Activated CD4-positive, alpha-beta T cell treated with anti-CD3 and anti-CD28 coated beads for 4 hours (primary cell): Measurements from ENCODE around the gene OTUB2.

ENCODE experiments used
- DNase-seq, 2 donors: peaks; one replicate each; pipeline ENCODE4 v3.0.0-alpha.2; 2020

OTUB2 gene

GRCh38 chr14:94026173-94026888 is at the start of gene OTUB2:
Gene OTUB2, plus strand, starts transcription at chr14:94026340. Its CDS starts 198 bp downstream, at chr14:94026538.
- DNase-seq, result peak; percentile 92 to 96

GRCh38 chr14:93976477-93977057 is 49.6 kb upstream of the OTUB2 start, which contains the start of gene ASB2:
Gene ASB2, minus strand, starts transcription at chr14:93976570. Its CDS starts 12,031 bp downstream, at chr14:93964539.
- no peak for DNase-seq

- DNase-seq, result no peak
Measured at GRCh38 chr14:93977171-93977570, 49.0 kb upstream of the OTUB2 start.

- peak; percentile 70 to 79 for DNase-seq
Measured at GRCh38 chr14:93977790-93978581, 48.2 kb upstream of the OTUB2 start.

- no peak for DNase-seq
Measured at GRCh38 chr14:93978735-93979134, 47.4 kb upstream of the OTUB2 start.

GRCh38 chr14:93980456-93981201 is 45.5 kb upstream of the OTUB2 start:
- DNase-seq, result no peak

DNA sequence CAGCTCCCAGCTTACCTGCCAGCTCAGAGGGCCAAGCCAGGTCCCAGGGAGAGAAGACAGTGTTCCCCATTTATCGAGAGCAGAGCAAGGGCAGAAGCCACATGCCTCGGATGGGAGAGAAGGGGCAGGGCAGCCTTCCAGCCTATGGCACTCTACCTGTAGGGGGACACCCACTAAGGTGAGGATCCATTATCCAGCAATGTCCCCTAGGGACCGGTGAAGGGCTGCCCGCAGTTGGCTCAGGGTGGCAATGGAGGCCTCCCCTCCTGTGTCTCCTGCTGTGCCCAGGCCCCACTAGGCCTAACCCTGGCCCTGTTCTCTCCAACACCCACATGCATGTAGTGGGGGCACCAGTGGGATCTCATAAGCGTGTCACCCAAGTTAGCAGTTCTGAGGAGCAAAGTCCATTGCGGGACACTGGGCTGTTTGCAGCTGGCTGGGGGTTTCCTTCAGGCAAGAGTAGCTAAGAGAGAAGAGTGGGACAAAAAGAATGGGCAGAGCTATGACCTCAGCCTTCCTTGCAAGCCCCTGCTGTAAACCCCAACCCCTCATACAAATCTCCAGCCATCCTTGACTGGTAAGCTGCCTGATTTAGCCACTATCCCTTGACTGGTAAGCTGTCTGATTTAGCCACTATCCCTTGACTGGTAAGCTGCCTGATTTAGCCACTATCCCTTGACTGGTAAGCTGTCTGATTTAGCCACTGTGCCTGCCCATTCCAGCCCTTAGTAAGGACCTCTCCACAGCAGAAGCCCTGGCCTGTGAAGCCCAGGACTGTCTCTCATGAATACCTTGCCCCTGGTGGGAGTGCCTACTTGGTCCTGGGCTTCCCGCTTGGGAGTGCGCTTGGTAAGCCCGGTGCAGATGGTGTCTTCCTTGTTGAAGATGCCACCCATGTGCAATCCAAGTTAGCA is 44.6 kb upstream of the OTUB2 start:
- DNase-seq, result no peak

DNA sequence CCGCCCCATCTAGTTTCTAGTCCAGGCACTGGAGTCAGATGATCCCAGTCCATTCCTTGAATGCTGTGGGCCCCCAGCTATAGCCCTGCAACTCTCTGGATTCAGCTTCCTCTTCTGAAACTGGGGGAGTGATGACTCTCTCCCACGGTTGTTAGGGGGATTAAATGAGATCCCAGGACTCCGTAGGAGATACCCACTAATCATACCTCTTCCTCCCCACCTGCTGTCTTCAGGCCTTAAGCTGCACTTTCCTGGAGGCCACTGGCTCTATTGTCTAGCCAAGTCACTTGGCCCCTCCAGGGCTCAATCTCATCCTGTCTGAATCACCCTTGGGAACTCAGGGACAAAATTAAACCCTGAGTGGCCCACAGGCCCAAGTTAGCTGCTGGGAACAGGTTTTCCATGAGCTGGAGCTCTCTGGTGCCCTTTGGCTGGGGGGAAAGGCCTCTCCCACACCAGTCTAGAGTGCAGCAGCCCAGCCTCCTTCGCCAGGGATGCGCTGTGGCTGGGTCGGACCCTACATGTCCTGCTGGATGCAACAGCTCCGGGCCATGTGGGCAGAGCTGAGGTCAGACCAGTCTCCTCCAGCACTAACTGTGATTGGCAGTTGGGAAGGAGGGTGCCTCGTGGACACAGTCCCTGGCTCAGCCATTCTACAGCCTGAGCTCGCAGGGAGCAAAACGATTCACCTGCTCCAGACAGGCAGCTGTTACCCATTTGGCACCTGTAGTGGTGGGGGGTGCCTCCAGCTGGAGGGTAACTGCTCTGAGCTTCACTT is 43.7 kb upstream of the OTUB2 start:
- no peak for DNase-seq

DNA sequence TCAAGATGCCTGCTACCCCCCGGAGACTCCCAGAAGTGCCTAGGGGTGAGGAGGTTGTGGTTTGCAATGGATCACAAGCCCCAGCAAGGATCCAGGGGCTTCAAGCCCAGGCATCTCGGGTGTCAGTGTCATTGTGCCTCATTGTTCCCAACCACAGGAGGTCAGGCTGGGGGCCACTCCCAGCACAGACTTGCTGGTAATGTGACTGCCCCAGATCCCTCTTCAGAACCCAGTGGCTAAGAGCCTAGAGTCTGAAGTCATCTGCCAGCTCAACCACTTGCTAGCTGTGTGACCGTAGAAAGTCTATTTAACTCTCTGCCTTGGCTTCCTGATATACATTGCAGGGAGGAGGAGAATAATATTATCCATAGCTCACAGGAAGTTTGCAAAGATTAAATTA is 42.1 kb upstream of the OTUB2 start:
- DNase-seq, result no peak

DNA sequence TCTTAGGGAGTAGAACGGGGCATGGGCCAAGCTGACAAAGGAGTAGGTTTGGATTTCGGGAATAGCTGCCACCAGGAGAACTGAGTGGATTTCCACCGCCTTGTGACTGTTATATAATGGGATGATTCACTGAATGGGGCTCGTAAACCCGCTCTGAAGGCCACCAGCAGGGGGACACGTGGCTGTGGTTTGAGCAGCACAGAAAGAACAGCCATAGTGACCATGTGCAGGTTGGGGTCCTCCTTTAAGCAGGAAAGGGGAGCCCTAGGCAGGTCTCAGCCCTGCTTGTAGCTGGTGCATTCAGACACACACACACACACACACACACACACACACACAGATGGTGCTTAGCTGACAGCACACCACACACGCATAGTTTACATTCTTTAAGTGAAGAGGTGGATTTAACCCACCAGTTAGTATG is 41.1 kb upstream of the OTUB2 start:
- no peak for DNase-seq

DNA sequence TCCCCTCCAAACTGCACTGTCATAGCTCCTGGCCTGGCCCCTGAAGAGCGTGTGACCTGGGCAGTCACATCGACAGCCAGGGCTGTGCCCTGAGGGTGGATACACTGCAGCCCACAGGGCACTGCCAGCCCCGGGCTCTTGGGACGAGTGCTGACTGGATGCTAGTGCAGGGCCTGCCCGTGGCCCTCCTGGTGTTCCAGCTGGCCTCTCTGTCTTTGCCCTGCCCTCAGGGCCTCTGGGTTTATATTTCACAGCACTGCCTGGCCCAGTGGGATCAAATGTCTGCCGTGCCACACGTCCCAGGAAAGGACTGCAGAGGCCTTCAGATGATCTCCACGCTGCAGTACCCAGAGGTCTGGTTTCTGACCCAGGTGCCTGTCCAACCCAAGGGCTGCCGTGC is 39.2 kb upstream of the OTUB2 start:
- DNase-seq, result no peak

GRCh38 chr14:93987376-93987775 is 38.8 kb upstream of the OTUB2 start:
- no peak for DNase-seq

DNA sequence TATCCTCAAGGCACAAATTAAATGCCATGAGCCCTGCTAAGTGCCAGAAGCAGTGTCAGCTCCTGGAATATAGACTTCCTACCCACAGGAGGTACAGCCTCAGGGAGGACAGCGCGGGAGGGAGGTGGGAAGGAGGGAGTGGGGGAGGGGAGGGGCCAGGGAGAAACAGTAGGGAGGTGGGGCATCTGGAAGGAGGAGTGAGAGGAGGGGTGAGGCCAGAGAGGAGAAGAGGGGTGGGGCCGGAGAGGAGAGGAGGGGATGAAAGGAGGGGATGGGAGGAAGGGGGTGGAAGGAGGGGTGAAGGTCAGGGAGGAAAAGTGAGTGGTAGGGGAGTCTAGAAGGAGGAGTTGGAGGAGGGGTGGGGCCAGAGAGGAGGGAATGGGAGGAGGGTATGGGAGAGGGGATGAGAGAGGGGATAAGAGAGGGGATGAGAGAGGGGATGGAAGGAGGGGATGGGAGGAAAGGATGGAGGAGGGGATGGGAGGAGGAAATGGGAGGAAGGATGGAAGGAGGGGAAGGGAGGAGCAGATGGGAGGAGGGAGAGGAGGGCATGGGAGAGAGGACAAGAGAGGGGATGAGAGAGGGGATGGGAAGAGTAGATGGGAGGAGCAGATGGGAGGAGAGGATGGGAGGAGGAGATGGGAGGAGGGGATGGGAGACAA is 38.2 kb upstream of the OTUB2 start:
- DNase-seq, result no peak

DNA sequence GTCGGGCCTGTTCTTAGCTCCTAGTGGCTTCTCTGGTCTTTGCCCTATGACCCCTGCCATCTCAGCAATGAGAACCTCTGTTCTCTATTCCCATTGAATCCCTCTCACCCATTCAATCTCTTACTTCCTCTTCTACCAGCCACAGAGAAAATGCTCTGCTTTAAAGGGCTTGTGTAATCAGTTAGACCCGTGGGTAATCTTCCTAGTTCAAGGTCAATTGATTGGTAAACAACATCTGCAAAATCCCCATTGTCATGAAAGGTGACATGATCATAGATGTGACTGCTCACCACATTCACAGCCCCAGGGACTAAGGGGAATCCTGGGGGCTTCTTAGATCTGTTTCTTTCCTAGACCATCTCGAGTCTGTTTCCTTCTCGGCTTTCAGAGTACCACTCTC is 36.2 kb upstream of the OTUB2 start:
- DNase-seq, result no peak

GRCh38 chr14:93991212-93991611 is 34.9 kb upstream of the OTUB2 start:
- DNase-seq, result no peak

DNA sequence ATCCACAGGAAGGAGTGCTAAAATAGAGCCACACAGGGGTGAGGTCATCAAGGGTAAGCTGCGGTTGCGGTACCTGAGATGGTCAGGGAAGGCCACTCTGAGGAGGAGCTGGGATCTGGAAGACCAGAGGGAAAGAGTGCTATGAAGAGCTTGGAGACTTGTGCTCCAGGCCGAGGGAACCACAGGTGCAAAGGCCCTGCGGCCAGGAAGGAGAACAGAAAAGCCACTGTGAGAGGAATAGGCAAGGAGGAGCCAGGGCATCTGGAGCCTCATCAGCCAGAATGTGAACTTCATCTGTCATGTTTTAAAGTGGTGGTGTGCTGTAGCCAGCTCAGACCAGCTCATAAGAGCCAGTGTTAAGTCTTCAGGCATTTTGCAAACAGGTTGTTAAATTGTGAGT is 34.5 kb upstream of the OTUB2 start:
- DNase-seq, result no peak

DNA sequence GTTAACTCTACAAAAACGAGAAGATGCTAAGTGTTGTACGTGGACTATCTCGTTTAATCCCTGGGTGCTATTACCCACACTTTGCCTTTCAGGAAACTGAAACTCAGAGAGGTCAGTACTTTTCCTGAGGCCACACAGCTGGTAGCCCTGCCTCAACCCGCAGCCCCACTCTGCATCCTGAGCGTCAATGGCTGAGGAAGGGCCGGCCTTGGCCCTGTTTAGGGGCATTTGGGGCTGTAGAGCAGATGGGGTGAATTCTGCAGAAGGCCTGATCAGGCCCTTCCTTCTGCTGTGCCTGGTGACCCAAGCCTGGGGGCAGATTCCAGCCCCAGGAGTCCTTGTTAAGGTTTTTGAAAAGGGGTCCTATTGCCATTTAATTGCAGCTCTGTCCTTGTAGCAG is 32.8 kb upstream of the OTUB2 start:
- DNase-seq, result no peak

DNA sequence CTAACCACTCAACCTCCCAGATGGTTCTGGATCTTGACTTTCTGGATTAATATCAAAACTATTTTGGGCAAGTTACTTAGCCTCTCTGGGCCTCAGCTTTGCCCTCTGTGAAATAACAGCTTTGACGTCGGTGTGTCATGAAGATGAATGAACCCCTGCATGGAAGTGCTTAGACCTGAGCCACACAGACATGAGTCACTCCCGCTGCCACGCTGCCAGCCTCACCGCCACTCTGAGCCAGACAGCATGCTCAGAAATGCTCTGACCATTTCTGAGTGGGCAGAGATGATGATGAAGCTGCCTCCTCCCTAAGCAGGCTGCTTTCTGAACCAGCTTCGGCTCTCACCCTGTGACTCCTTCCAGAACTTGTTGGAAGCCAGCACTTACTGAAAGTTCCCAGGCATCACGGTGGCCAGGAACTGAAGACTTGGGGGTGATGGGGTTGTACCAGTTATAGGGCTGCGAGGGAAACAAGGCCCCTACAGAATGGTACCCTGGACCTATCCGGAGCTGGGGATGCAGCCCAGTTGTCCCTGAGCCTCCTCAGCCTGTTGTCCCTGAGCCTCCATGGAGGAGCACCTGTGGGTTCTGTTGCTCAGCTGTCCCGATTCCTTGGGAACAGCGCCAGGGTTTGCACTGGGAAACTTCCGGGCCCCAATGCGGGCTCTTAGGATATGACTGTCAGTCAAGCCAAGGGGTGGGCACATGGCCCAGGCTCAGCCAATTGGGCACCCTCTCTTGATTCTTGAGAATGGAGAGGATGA is 31.0 kb upstream of the OTUB2 start:
- peak; percentile 46 to 65 for DNase-seq

DNA sequence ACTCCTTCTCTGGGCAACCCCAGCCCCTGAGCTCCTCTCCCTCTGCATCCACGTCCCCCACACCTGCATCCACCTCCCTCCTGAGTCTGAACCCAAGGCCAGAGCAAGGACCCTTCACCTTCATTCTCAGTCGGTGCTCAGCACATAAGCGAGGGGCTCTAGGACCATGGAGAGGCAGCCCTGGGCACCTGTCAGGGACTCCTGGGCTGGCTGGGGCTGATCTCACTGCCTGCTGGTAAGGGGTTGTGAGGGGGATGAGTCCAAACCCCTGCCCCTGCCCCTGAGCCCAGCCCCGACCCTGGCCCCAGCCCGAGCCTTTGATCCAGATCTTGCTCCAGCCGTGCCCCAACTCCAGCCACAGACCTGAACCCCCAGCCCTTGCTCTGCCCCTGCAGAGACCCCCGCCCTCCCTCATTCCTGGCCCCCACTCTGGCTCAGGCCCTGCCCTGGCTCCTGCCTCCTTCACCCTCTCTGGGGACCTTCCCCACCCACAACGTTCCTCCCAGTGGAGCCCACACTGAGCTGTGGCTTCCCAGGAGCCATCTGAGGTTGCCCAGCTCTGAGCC is 29.9 kb upstream of the OTUB2 start:
- DNase-seq, result no peak
